Activated B cell treated with CpG ODN at 0.5 μM for 24 hours (primary cell): ENCODE results near the gene JRKL. TPM values are rescaled to one million over a fixed set of nuclear protein-coding genes. Genes with fewer than 3 reads are reported as not detected.
A peak's percentile ranks its signal among the peaks of the same experiment; 100 is the strongest.

Source experiments
- ATAC-seq: fragments of 200-7000 bp; cut with Tn5 transposase; one replicate; pipeline ENCODE4 v1.10.0; 2021; ENCODE audit warnings: low read depth, mild to moderate bottlenecking, moderate library complexity
- CTCF ChIA-PET: fragments of 350-600 bp; sonication (Branson Sonifier 250); formaldehyde crosslinking; loops from one replicate; lab custom pipeline; 2021; ENCODE audit warnings: antibody characterized with exemption; lab: Charles Lee
- POLR2A ChIA-PET: fragments of 350-600 bp; sonication (Branson Sonifier 250); formaldehyde crosslinking; loops from one replicate; lab custom pipeline; 2021; ENCODE audit warnings: antibody characterized with exemption; lab: Charles Lee
- DNase-seq: peaks from one replicate; pipeline ENCODE4 v3.0.0; 2022
- H3K27ac Mint-ChIP-seq: one replicate; pipeline ENCODE4 v1.8.0; 2020; ENCODE audit warnings: mixed read lengths
- H3K27me3 Mint-ChIP-seq: one replicate; pipeline ENCODE4 v1.8.0; 2021; ENCODE audit warnings: mixed read lengths
- H3K36me3 Mint-ChIP-seq: one replicate; pipeline ENCODE4 v1.8.0; 2021; ENCODE audit warnings: low read depth, mixed read lengths
- H3K4me1 Mint-ChIP-seq: one replicate; pipeline ENCODE4 v1.8.0; 2021; ENCODE audit warnings: mixed read lengths
- H3K4me3 Mint-ChIP-seq: one replicate; pipeline ENCODE4 v1.8.0; 2020; ENCODE audit warnings: mild to moderate bottlenecking, mixed read lengths
- H3K9me3 Mint-ChIP-seq: one replicate; pipeline ENCODE4 v1.8.0; 2020; ENCODE audit warnings: mixed read lengths
- CTCF ChIP-seq: fragments of 200-600 bp; IDR thresholded peaks from one replicate; pipeline ENCODE4 v1.8.0; 2022; ENCODE audit warnings: antibody characterized with exemption, mild to moderate bottlenecking
- intact Hi-C: fragments of 100-400 bp; cut with micrococcal nuclease; formaldehyde crosslinking; loops from one replicate; pipeline ENCODE4 v1.15.1; 2024
- total RNA-seq: library from RNA; stranded (reverse); gene quantifications from 2 replicates; pipeline ENCODE4 v1.2.3, GENCODE V29; 2022

Gene JRKL
- 9.6 and 9.8 TPM in 2 replicates for total RNA-seq

- TF ChIP-seq CTCF: no peak
- POLR2A ChIA-PET: interaction anchor here (0.6 to 3.2 kb wide), 12 partner anchors 10 to 691 kb away, joined by 3 to 36 read pairs (median 4); partner anchors contain the start of genes CEP57, FAM76B and MAML2
- intact Hi-C loops: loop anchor here (1.0 to 10.0 kb wide), 9 partner anchors 47 to 1895 kb away; partner anchors contain the start of genes ANKRD49, CEP57, CWC15 and KDM4D
- peaks cover 33% of the 10 kb centered on the region for H3K4me1 Mint-ChIP-seq
- CTCF ChIA-PET: interaction anchor here (1.0 to 3.1 kb wide), 5 partner anchors 47 to 554 kb away, joined by 3 to 17 read pairs (median 12); partner anchors contain the start of gene MAML2
- ATAC-seq (peak; percentile 98), DNase-seq (peak; percentile 99)
- H3K27ac Mint-ChIP-seq: peak within 1 kb of the TSS; percentile 90
- H3K9me3 Mint-ChIP-seq: no peaks in the 10 kb centered on the region
- peak within 1 kb of the TSS; percentile 94 for H3K4me3 Mint-ChIP-seq
- H3K36me3 Mint-ChIP-seq: peaks cover 32% of the 10 kb centered on the region
- H3K27me3 Mint-ChIP-seq: no peaks in the 10 kb centered on the region
These were observed at the start of gene JRKL, which contains the start of gene CCDC82 for GRCh38 chr11:96389720-96390487. Gene JRKL, plus strand, starts transcription at chr11:96390013. Its CDS starts 637 bp downstream, at chr11:96390650. Gene CCDC82, minus strand, starts transcription at chr11:96389912. Its CDS starts 5,165 bp downstream, at chr11:96384747.

GRCh38 chr11:96340555-96340885, 49.3 kb upstream of the JRKL start:
- no peak for ATAC-seq
- TF ChIP-seq CTCF: no peak
- intact Hi-C loops: no loop called here
- CTCF ChIA-PET: interaction anchor here (1.0 to 6.9 kb wide), 6 partner anchors 53 to 504 kb away, joined by 3 to 116 read pairs (median 24); no protein-coding TSS in a partner anchor
- peak overlapping the region; percentile 98 for H3K4me3 Mint-ChIP-seq
- H3K36me3 Mint-ChIP-seq: peaks cover 15% of the 10 kb centered on the region
- POLR2A ChIA-PET: interaction anchor here (1.1 to 6.5 kb wide), 5 partner anchors 73 to 126 kb away, joined by 3 to 65 read pairs (median 5); no protein-coding TSS in a partner anchor
- no peak for DNase-seq
- no peaks in the 10 kb centered on the region for H3K27me3 Mint-ChIP-seq
- peaks cover 72% of the 10 kb centered on the region for H3K4me1 Mint-ChIP-seq
- H3K9me3 Mint-ChIP-seq: no peaks in the 10 kb centered on the region
- H3K27ac Mint-ChIP-seq: peak overlapping the region; percentile 95

- Mint-ChIP-seq H3K4me3 (peak overlapping the region; percentile 98), H3K4me1 (peaks cover 65% of the 10 kb centered on the region), H3K36me3 (peaks cover 12% of the 10 kb centered on the region), H3K9me3 (no peaks in the 10 kb centered on the region), H3K27ac (peak overlapping the region; percentile 95), H3K27me3 (no peaks in the 10 kb centered on the region)
- CTCF ChIA-PET: interaction anchor here (0.7 to 6.9 kb wide), 18 partner anchors 15 to 505 kb away, joined by 3 to 116 read pairs (median 8); partner anchors contain the start of genes CCDC82 and JRKL
- peak; percentile 12 for ATAC-seq
- DNase-seq: peak; percentile 54
- intact Hi-C loops: loop anchor here (1.0 to 2.0 kb wide), 4 partner anchors 153 to 1274 kb away; no protein-coding TSS in a partner anchor
- POLR2A ChIA-PET: interaction anchor here (0.6 to 6.5 kb wide), 9 partner anchors 47 to 626 kb away, joined by 3 to 65 read pairs (median 4); partner anchors contain the start of genes CCDC82, JRKL and MTMR2
- TF ChIP-seq CTCF: no peak
These were observed 48.4 kb upstream of the JRKL start for GRCh38 chr11:96341211-96342013.

- ATAC-seq (no peak), DNase-seq (no peak)
- no peak for TF ChIP-seq CTCF
- intact Hi-C loops: loop anchor here (2.0 kb wide), 3 partner anchors 153 to 419 kb away; no protein-coding TSS in a partner anchor
- H3K27ac Mint-ChIP-seq: peak overlapping the region; percentile 95
- peak overlapping the region; percentile 98 for H3K4me3 Mint-ChIP-seq
- ChIA-PET CTCF (interaction anchor here (0.5 to 6.9 kb wide), 64 partner anchors 8 to 508 kb away, joined by 3 to 116 read pairs (median 5); partner anchors contain the start of genes CCDC82 and JRKL), POLR2A (interaction anchor here (0.6 to 6.5 kb wide), 31 partner anchors 35 to 1110 kb away, joined by 3 to 65 read pairs (median 4); partner anchors contain the start of genes CCDC82, CEP57, FAM76B and JRKL)
- H3K9me3 Mint-ChIP-seq: no peaks in the 10 kb centered on the region
- H3K27me3 Mint-ChIP-seq: no peaks in the 10 kb centered on the region
- H3K36me3 Mint-ChIP-seq: peaks cover 12% of the 10 kb centered on the region
- H3K4me1 Mint-ChIP-seq: peaks cover 59% of the 10 kb centered on the region
These were observed 47.5 kb upstream of the JRKL start for GRCh38 chr11:96342014-96342960.
